GM18951 (cell line): Measurements from ENCODE around the gene ADAMTS15.

Source experiments
- POLR2A ChIP-seq: IDR thresholded peaks from 4 replicates; pipeline ENCODE4 v1.6.1; 2011; ENCODE audit warnings: mild to moderate bottlenecking; ENCODE audit not compliant: insufficient read length, insufficient read depth; ENCODE audit errors: extremely low read depth
- in situ Hi-C: fragments of 300-500 bp; cut with MboI; formaldehyde crosslinking; loops from one replicate; pipeline ENCODE4 v1.12.0; 2022; ENCODE audit warnings: low sequenced_read_pairs, mixed read lengths, inconsistent platforms; ENCODE audit not compliant: unreplicated experiment

The ADAMTS15 gene

DNA sequence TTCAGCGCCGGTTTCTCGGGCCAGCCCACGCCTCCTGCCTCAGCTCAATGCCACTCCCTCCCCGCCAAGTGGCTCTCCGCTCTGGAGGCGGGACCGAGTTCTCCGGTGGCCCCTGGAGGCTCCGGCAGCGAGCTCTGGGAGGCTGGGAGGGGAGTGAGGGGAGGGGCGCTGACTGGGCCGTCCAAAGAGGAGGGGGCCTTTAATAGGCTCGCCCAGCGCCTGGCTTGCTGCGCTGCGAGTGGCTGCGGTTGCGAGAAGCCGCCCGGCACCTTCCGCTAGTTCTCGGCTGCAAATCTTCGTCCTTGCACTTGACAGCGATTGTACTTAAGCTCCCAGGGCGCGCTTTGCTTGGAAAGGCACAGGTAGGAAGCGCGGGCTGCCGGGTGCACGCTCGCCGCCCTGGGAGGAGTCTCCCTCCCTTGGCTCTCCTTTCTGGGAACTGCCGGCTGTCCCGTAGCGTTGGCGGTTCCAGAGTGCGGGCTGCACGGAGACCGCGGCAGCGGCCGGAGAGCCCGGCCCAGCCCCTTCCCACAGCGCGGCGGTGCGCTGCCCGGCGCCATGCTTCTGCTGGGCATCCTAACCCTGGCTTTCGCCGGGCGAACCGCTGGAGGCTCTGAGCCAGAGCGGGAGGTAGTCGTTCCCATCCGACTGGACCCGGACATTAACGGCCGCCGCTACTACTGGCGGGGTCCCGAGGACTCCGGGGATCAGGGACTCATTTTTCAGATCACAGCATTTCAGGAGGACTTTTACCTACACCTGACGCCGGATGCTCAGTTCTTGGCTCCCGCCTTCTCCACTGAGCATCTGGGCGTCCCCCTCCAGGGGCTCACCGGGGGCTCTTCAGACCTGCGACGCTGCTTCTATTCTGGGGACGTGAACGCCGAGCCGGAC is at the start of gene ADAMTS15:
Gene ADAMTS15, plus strand, starts transcription at position 230 of the 894 bp plus-strand sequence. Its CDS starts 329 bp downstream, at position 559.
- no peak for TF ChIP-seq POLR2A
- in situ Hi-C loops: no loop called here

DNA sequence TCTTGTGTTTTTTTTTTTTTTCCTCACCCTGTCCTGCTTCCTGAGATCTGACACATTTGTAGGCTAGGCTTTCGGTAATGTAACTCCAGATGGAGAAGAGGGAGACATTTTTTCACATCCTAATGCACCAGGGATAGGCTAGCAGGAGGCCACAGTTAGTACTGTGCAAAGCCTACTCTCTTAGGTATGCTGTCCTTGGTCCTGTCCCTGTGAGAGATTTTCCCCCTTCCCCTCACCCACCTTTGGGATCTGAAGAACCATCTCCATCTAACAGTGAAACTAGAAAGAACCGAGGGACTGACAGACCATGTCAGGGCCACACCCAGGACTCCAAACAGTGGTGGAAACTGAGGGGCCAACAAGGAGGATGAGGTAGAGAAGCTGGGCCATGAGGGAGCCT is 49.2 kb upstream of the ADAMTS15 start:
- in situ Hi-C loops: loop anchor here (25.0 kb wide), 1 partner anchor 187 kb away; no protein-coding TSS in a partner anchor
- TF ChIP-seq POLR2A: no peak

GRCh38 chr11:130400781-130401483 is 47.5 kb upstream of the ADAMTS15 start:
- no peak for TF ChIP-seq POLR2A
- in situ Hi-C loops: no loop called here

GRCh38 chr11:130402570-130402969 is 45.9 kb upstream of the ADAMTS15 start:
- no peak for TF ChIP-seq POLR2A
- in situ Hi-C loops: no loop called here

- in situ Hi-C loops: no loop called here
- no peak for TF ChIP-seq POLR2A
Measured at GRCh38 chr11:130403271-130403804, 45.1 kb upstream of the ADAMTS15 start.

GRCh38 chr11:130403967-130404366 is 44.5 kb upstream of the ADAMTS15 start:
- in situ Hi-C loops: no loop called here
- no peak for TF ChIP-seq POLR2A

DNA sequence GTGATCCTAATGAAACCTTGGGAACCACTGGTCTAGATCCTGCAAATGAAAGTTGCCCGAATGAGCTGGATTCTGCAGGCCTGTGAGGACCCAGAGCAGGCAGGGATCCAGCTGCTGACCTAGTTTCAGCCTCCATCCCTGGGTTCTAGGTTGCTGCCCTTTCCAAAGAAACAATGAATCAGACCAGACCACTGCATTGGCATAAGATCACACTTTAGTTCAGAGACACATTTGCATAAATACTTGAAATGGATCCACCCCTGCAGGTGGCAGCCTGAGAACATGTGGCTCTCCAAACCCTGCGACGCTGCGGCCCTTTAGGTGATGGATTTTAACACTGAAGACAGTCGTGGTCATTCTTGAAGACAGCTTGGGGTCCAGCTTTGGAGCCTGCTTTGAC is 43.7 kb upstream of the ADAMTS15 start:
- TF ChIP-seq POLR2A: no peak
- in situ Hi-C loops: no loop called here

- in situ Hi-C loops: no loop called here
- no peak for TF ChIP-seq POLR2A
Measured at GRCh38 chr11:130405428-130405827, 43.0 kb upstream of the ADAMTS15 start.

GRCh38 chr11:130407978-130408377 is 40.5 kb upstream of the ADAMTS15 start:
- in situ Hi-C loops: no loop called here
- TF ChIP-seq POLR2A: no peak

- in situ Hi-C loops: no loop called here
- TF ChIP-seq POLR2A: no peak
Measured at GRCh38 chr11:130408401-130408890, 40.0 kb upstream of the ADAMTS15 start.

DNA sequence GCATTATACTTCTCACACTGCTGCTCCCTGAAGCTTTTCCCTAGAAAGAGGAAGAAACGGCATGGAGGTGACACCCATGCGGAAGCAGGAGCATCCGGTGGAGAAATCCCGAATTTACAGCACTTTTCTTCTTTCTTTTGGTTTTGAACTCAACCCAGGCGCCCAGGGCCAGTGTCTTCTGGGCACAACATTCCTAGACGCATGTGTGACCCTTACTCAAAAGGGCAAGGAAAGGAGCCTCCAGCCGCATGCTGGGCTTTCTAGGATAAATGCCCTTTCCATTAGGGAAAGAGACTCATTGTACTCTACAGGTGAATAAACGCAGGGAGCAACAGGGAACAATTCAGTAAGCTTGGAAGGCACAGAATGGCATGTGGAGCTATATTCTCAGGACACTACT is 39.5 kb upstream of the ADAMTS15 start:
- in situ Hi-C loops: no loop called here
- TF ChIP-seq POLR2A: no peak

DNA sequence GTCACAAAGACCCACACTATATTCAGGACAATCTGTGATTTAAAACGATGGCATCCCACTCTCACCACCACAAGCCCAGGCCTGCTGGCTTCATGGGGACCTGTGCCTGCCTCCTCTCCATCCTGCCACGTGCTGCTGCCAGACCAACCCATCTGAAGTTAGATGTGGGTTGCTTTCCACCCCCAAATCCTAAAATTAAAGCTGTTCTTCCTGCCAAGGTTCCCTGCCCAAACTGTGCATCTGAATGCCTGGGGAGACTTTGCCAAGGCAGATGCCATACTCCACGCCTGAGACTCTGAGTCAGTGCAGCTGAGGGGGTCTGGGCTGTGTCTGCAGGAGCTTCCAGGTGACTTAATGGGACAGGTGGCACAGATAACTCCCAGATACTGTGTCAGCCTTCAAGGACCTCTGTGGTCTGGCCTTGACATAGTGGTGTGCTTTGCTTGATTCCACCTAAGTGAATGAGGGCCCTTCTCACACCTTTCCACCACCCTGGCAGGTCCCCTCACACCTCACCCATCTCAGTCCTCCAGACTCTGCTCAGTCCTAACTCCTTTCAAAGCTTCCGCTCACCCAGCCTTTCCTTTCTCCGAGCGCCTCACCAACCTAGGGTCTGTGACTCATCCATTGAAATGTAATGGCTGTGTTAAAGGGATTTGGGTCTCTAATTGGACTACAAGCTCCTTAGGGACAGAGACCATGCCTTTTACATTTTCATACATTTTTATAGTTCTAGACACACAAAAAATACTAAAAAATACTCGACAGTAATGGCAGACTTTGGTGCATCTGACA is 38.7 kb upstream of the ADAMTS15 start:
- in situ Hi-C loops: no loop called here

DNA sequence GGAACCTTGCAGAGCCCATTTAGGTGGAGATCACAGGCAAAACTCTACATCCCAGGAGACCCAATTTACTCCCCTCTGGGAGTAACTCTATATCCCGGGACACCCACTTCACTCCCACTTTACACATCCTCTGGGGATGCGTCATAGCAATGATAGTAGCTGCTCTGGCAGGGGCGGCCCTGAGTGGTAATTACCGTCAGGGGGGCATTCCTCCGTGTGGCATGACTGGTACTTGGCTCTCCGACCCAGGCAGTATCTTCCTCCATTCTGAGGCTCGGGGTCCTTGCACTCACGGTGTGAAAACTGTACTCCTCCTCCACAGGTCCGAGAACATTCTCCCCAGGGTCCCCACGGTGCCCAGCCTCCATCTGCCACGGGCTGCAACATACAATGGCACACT is 37.2 kb upstream of the ADAMTS15 start:
- no peak for TF ChIP-seq POLR2A
- in situ Hi-C loops: no loop called here

More for the DNA sequence above, 38.7 kb upstream of the ADAMTS15 start:
- TF ChIP-seq POLR2A: no peak
